Renal cortex interstitium (tissue), 11 donors: Measurements from ENCODE around the gene ABCA2. TPM values are rescaled to one million over a fixed set of nuclear protein-coding genes. Genes with fewer than 3 reads are reported as not detected.

ENCODE experiments used
- DNase-seq, 11 donors: peaks; one replicate each; pipeline ENCODE4 v3.0.0-alpha.2; 2013; ENCODE audit warnings: low read depth in 9 of 11, low spot score in 4 of 11; ENCODE audit errors: extremely low read depth in 1 of 11
- polyA plus RNA-seq, 3 donors: library from polyadenylated mRNA; unstranded; fragments of 120-200 nt; gene quantifications; one replicate each; pipeline ENCODE4 v1.2.1, GENCODE V29; 2013; ENCODE audit not compliant: insufficient read length in 3 of 3

Gene ABCA2
- polyA plus RNA-seq, 3 donors, result 43.4 to 66.6 (median 61.6) TPM

DNA sequence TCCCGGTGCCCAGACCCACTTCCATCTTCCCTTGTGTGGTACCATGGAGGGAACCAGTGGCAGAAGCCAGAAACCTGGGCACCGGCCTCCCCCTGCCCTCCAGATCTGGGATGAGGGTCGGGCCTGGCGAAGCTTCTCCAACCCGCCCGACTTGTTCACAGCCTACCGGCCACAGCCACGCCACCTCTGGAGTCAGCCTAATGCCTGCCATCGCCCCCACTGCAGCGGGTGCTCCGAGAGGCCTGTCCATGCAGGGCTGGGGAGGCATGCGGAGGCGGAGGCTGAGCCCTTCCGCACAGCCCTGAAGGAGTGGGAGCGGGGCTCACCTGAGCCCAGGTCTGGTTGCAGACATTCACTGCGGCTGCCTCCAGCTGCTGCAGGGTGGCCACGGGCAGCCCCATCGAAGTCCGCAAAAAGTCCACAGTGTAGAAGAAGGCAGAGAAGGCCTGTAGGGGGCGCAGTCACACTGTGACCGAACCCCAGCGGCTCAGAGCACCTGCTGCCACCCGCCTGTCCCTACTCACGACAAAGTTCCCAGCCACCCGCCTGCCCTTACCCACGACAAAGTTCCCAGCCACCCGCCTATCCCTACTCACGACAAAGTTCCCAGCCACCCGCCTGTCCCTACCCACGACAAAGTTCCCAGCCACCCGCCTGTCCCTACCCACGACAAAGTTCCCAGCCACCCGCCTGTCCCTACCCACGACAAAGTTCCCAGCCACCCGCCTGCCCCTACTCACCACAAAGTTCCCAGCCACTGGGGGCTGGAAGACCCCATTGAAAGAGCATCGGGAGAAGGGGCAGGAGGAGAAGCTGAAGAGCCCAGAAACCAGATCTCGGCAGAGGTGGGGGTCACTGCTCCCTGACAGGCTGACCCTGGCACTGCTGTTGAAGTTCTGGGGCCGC, 21.8 kb upstream of the ABCA2 start:
- no peak for DNase-seq

DNA sequence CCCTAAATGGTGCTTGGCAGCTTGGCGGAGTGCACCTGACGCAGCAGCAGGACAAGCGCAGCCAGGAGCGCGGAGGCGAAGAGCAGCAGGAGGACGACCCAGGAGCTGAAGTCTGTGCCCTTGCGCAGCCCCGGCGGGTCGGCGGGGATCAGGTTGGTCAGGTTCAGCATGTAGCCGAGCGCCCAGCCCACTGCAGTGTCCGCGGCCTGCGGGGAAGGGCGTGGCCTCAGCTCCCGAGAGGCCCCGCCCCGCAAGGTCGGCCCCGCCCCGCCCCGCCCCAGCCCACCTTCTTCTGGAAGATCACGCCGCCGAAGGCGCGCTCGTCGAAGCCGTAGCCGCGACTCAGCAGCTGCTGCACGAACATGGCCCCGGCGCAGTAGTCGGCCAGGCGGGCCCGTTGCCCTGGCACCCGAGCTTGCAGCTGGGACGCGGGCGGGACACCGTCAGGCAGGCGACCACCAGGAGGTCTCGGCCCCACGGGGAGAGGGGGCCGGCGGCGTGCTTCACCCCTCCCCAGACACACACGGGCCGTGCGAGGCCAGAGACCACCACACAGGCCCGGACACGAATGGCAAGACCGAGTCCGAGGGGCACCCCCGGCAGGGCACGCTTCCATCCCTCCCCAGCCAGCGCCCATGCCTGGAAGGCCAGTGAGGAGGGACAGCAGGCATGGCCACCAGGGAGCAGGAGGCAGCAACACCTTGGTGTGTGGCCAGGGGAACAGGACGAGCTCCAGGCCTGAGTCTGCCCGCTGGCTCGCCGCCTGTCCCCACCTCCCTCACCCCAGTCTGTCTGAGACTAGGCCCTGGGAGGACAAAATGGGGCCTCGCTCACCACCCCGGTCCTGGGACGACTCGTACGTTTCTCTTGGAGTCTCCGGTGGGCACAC, 20.9 kb upstream of the ABCA2 start:
- DNase-seq, result no peak

DNA sequence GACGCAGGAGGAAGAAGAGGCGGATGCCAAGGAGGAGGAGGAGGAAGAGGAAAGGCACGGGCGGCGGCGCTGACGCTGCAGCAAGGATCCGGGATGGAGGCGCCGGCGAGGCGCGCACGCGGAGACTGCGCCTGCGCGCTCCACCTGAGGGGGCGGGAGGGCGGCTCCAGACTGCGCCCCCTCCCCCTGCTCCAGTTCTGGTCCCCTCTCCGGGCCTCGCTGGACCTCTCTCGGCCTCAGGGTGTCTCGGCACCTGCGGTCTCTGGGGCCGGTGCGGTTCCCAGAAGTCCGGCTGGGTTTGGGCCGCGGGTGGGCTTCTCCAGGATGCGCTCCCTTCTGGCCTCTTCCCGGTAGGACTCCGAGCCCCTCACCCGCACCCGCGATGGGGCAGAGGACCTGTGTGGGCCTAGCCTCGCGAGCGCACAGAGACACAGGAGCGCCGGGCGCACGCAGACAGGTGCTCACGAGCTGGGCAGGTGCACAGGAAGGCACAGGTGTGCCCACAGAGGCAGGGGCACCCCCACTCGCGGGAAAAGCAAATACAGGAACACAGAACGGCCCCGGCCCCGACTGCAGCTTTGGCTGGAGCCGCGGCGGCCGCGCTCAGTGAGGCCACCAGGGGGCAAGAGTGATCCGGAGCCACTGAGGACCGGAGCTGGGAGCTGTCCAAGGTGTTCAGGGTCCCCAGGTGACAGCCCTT, 18.2 kb upstream of the ABCA2 start, which contains the start of gene NPDC1:
NPDC1 (minus strand) TSS at position 90 of the 700 bp plus-strand sequence. CDS start 188 bp downstream, outside the sequence.
- peak in 4 of 11 donors; percentile 74 to 80 (median 77) for DNase-seq

DNA sequence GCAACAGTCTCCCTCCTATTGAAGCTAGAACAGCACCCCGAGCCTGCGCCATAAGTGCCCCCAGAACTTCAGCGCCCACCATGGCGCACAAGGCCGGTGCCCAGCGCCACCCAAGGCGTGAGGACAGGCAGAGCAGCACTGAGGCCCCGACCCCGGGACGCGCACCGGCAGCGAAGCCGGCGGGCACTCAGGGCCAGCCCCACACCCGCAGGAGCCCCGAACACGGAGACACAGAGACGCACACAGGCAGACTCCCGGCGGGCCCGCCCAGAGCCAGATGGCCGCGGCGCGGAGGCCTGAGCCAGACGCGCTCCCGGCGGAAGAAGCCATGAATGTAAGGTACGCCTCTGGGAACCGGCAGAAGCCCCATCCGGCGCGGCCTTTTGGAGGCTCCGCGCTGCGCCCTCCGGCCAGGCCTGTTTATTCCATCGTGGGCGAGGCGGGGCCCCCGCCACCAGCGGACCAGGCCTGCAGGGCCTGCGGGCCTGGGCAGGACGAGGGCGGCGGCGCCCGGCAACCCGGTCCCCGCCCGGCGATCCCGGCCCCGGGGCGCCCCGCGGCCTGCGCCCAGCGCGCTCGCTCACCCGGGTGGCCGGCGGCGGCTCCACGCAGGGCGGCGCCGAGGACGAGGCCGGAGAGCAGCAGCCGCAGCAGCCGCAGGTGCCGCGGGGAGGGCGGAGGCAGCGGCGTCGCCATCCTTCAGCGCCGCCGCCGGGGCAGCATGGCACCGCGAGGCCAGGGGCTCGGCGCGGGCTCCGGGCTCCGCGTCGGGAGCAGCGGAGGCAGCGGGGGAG, 17.5 kb upstream of the ABCA2 start:
- no peak for DNase-seq

DNA sequence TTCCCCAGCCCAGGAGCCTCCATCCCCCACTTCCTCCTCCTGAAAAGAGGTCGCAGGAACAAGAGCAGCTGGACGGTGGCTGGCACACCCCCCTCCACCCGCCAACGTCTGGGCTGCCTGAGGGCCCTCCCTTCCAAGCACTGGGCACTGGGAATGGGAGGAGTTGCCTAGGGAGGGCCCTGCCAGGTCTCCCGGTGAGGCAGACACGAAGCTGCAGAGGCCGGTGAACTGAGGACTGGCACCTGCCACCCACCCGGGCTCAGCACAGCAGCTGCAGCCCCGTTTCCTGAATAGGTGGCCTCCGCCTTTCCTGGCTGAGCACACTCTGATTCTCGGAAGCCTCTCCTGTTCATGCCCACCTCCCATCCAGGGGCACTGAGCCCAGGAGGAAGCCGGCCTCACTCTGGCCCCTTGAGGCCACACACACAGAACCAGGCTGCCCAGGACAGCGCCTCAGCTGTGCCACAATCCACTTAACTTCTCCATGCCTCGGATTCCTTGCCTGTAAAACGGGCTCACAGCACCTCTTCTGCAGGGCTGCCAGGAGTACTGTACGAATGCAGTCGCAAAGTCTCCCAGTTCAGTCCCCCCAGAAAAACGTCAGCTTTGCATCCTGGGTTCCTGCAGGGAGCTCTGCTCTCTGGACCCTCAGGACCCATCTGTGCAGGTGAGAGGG, 16.6 kb upstream of the ABCA2 start:
- no peak for DNase-seq

DNA sequence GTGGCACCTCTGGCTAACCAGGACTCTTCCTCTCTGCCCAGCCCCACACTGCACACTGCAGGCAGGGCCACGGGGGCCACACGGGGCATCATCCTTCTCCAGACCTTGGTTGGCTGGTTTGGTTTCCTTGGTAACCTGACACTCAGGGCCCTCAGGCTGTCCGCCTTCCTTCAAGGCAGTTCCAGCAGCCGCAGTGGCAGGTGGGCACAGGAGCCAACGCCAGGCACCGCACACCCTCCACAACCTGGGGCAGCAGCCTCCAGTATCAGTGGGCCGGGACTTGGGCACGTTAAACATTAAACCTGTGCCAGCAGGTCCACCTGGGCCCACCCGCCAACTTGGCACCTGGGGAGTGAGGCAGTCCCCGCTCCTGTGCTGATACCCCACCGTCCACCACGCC, 16.0 kb upstream of the ABCA2 start:
- no peak for DNase-seq

DNA sequence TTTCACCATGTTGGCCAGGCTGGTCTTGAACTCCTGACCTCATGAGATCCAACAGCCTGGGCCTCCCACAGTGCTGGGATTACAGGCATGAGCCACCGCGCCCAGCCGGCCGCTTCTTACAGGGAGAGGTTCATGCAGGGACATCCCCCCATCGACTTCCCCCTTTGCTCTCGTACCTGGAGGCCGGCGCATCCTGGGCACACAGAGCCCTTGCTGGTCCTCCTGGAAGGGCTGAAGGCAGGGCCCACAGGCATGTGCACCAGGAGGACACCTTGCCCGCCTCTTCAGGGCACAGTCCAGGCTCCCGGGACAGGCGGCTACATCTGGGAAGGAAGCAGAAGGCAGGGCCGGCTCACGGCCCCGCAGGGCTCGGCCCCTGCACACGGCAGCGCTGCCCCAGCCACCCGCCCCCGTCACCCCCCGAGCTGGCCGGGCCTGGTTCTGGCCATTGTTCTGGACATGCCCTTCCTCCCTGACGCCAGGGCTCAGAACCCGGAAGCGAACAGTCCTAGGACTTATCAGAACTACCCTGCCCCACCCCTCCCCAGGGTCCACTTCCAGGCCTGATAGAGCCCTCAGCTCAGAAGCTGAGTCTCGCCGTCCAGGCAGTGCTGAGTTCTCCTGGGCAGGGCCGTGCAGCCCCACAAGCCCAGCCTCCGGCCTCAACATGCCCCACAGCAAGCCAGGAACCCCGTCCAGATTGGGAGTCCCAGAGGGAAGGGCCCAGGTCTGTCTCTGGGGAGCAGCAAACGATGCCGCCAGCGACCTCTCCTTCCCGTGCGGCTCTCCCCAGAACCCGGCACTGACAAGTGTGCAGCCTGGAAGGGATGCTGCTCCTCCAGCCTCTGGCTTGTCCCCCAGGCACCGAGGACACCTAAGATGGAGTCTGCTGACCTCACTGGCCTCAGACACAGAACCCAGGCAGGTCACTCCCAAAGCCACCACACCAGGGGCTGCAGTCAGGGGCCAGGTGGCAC, 15.0 kb upstream of the ABCA2 start:
- no peak for DNase-seq

DNA sequence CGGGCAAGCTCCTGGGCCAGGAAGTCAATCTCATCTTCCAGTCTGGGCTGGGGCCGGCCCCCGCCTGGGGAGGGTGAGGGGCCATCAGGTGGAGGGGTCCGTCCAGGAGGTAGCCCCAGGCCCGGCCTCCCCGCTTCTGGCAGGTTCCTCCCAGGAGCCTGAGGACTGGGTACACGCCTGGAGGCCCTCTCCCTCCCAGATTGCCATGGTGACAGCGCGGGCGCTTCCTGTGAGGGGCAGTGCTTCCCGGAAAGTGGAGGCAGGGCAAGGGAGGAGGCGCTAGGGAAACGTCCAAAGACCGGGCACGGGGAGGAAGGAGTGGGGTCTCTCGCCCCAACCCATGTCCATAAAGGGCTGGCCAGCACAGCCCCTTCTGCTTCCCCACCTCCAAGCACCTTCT, 13.1 kb upstream of the ABCA2 start:
- DNase-seq, result peak in 1 of 11 donors; percentile 34

DNA sequence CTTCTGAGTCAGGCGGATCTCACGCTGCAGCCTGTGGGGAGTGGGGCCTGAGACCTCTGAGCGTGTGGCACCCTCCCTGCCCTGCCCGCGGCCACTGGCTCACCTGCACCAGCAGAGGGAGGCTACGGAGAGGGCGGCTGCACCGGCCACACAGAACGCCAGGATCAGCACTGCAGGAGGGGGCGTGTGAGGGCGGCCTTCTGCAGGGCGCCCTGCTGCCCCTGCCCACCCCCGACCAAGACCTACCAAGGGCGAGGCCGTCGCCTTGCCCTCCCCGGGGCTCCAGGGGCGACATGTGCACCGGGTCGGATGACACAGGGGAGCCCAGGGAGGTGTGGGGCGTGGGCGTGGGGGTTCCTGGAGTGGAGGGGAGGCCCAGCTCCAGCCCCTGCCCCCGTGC, 12.5 kb upstream of the ABCA2 start:
- DNase-seq, result no peak

DNA sequence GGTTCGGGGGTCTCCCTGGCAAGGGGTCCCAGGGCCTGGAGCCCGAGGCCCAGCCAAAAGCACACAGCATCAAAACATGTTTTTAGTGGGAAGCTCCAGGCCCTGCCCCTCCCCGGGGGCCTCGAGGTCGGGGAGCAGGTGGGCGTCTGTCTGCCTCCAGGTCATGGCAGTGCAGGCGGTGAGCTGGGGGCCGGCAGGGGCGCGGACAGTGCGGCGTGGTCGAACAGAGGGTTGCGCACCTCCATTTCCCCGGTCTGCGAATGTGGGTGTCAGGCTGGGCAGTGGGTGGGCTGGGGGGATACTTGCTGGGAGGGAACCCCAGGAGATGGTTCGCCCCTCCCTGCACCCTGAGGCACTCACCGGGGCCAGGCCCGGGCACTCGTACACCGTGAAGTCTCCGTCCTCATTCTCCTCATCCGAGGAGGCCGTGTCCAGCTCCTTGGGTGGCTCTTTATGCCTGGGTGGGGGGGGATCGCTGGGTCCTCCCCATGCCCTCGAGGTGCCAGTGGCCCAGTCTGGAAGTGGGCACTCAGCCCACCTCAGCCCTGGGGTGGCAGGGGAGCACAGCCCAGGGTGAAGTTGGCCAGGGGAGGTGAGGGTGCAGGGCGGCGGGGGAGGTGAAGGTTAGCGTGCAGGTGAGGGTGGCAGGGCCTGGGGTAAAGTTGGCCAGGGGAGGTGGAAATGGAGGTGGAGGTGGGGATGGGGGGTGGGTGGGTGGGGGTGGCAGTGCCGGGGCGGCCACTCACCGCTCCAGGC, 11.8 kb upstream of the ABCA2 start:
- DNase-seq, result no peak

DNA sequence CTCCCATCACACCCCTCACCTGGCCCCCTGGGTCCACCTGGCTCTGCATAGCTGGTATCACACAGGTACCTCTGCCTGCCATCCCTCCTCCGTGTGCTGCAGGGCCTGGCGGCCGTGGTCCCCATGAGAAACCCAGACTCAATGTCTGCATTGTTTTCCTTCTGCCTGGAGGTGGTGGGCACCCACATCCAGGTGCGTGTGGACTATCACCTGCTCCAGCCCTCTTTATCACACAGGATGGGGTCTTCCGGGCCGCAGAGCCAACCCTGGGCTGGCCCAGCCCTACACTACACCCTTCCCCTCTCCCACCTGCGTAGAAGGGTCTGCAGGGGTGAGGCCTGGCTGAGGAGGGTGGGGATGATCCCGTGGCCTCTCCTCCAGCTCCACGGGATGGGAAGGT, 10.9 kb upstream of the ABCA2 start:
- DNase-seq, result no peak

DNA sequence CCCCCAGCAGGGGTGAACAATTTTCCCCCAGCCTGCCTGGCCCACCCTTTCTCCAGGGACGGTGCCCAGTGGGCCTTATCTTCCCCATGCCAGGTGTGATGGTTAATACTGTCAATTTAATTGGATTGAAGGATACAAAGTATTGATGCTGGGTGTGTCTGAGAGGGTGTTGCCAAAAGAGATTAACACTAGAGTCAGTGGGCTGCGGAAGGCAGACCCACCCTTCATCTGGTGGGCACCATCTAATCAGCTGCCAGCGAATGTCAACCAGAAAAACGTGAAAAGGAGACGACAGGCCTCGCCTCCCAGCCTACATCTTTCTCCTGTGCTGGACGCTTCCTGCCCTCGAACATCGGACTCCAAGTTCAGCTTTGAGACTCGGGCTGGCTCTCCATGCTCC, 9.4 kb upstream of the ABCA2 start:
- DNase-seq, result no peak

DNA sequence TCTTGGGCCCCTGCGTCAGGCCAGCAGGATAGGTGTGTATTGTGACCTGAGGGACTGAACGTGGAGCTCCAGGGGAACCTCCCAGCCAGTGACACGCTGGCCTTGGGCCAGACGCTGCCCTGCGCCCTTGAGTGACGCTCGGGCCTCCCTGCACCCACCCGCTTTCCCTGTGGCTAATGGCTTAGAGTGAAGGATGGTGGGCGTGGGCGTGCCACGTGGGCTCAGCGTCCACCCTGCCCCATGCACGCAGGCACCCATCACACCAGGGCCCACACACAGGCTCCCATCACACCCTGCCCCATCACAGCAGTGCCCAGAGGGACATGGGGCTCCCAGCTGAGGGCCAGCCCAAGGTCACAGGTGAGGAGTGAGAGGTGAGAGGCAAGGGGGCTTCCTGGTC, 9.0 kb upstream of the ABCA2 start:
- DNase-seq, result no peak

DNA sequence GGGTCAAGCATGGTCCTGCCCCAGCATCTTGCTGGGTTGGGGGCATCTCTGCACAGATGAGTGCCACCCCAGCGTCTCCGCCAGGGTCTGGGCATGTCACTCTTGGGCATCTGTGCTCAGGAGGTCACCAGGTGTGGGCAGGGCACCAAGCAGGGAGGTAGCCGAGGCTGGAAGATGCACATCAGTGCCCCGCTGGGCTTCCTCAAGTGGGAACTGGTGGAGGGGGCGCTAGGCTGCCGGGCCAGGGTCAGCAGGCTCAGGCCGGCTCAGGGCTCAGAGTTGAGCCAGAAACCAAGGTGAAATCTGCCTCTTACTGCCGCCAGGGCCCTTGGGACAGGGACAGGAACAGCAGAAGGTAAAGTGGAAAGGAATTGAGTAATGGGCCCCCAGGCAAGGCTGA, 7.9 kb upstream of the ABCA2 start:
- no peak for DNase-seq

DNA sequence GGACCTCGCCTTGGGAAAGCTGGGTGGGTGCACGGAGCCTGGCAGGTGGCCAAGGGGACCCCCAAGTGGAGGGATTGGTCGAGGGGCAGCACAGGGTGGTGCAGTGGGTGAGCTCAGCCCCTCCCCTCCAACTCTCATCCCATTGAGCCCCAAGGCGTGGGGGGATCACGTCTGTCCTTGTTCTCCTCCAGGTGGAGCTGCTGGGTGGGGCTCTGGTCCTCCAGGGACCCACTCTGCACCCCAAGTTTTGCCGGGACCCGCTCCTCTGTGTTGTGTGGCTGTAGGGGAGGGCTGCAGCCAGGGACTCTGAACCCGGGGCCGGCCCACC, 7.4 kb upstream of the ABCA2 start:
- DNase-seq, result no peak

DNA sequence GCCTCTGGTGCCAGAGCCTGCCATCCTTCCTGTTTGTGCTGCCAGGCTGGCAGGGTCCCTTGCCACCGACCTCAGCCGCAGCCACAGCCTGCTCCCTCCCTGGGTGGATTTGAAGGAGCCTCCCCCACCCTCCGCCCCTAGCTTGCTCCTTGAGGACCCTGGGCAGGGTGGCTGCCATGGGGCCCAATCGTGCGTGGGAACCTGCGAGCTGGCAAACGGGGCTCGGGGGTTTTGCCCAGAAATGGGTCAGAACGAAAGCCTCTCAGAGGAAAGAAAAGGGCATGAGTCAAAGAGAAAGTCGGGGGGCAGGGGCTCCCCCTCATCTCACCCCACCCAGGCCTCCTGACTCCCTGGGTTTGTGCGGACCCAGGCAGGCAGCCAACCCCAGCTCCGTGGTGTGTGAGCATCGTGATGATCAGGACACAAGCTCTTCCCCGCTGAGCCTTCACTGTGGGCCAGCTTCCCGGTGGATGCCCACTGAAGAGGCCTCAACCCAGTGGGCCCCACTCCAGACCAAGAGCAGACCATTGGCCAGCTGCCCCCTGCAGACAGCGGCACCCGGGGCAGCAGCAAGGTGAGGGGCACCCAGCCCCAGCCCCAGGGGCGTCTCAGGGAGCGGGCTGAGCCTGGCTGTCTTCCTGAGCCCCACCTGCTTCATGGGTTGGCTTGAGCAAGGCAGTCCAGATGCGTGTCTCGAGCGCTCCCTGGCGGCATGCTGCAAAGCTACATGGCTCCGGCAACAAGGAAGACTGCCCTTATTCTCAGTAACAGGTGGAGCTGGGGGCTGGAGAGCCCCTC, 6.9 kb upstream of the ABCA2 start:
- DNase-seq, result peak in 5 of 11 donors; percentile 72 to 75 (median 72)
